Measurements from ENCODE around the gene B4GALT5. TPM values are rescaled to one million over a fixed set of nuclear protein-coding genes. Genes with fewer than 3 reads are reported as not detected.

B4GALT5 gene
- total RNA-seq, 1 experiment from 2014 or later: 65.0 TPM

- no peak for TF ChIP-seq CTCF (IDR thresholded peaks at IDR 0.05; ENCODE audit: insufficient read depth in 1 of 2, low read depth in 1 of 2, low read length in 1 of 2, severe bottlenecking in 1 of 2, unreplicated experiment in 1 of 2)
- Mint-ChIP-seq H3K27me3 (ENCODE audit: insufficient read depth, unreplicated experiment) (no peaks in the 10 kb centered on the region), H3K9me3 (ENCODE audit: unreplicated experiment) (no peaks in the 10 kb centered on the region), H3K36me3 (ENCODE audit: insufficient read depth, unreplicated experiment) (no peaks in the 10 kb centered on the region), H3K27ac (ENCODE audit: unreplicated experiment) (no peak overlapping the region), H3K4me3 (ENCODE audit: unreplicated experiment) (no peak overlapping the region), H3K4me1 (ENCODE audit: low read depth, unreplicated experiment) (peaks cover 9% of the 10 kb centered on the region)
- no peaks in the 10 kb centered on the region for H3K27me3 ChIP-seq (replicated peaks; ENCODE audit: control insufficient read depth, insufficient read depth, low read length)
- ChIA-PET CTCF (no interaction called here), POLR2A (no interaction called here)
- peaks cover 11% of the 10 kb centered on the region for H3K4me1 ChIP-seq
- no peaks in the 10 kb centered on the region for H3K9me3 ChIP-seq
- intact Hi-C loops (cut with micrococcal nuclease; ENCODE audit: unreplicated experiment): no loop called here
- H3K36me3 ChIP-seq (ENCODE audit: control insufficient read depth, insufficient read depth, low read length): no peaks in the 10 kb centered on the region
- BruUV-seq (replicated peaks): no TSS peak
- H3K4me3 ChIP-seq (ENCODE audit: low read depth, low read length): no peak overlapping the region
- DNase-seq: no peak
These were observed 42.6 kb upstream of the B4GALT5 start for GRCh38 chr20:49756241-49756640.

- Histone ChIP-seq H3K4me3 (ENCODE audit: low read depth, low read length) (no peak overlapping the region), H3K4me1 (0 out of 2 replicates have a peak, but pooled peaks cover 4% of the 10 kb centered on the region), H3K27me3 (replicated peaks; ENCODE audit: control insufficient read depth, insufficient read depth, low read length) (no peaks in the 10 kb centered on the region), H3K9me3 (no peaks in the 10 kb centered on the region), H3K36me3 (ENCODE audit: control insufficient read depth, insufficient read depth, low read length) (no peaks in the 10 kb centered on the region)
- Mint-ChIP-seq H3K27me3 (ENCODE audit: insufficient read depth, unreplicated experiment) (no peaks in the 10 kb centered on the region), H3K4me3 (ENCODE audit: unreplicated experiment) (no peak overlapping the region), H3K27ac (ENCODE audit: unreplicated experiment) (no peak overlapping the region), H3K9me3 (ENCODE audit: unreplicated experiment) (no peaks in the 10 kb centered on the region), H3K4me1 (ENCODE audit: low read depth, unreplicated experiment) (peaks cover under 1% of the 10 kb centered on the region), H3K36me3 (ENCODE audit: insufficient read depth, unreplicated experiment) (no peaks in the 10 kb centered on the region)
- POLR2A ChIA-PET: no interaction called here
- no peak for TF ChIP-seq CTCF (IDR thresholded peaks at IDR 0.05; ENCODE audit: insufficient read depth in 1 of 2, low read depth in 1 of 2, low read length in 1 of 2, severe bottlenecking in 1 of 2, unreplicated experiment in 1 of 2)
- no peak for DNase-seq
- CTCF ChIA-PET: interaction anchor here (0.7 kb wide), 1 partner anchor 9 kb away, joined by 4 read pairs; no protein-coding TSS in a partner anchor
- BruUV-seq (replicated peaks): no TSS peak
- intact Hi-C loops (cut with micrococcal nuclease; ENCODE audit: unreplicated experiment): no loop called here
These were observed 40.9 kb upstream of the B4GALT5 start for GRCh38 chr20:49754596-49754995.

- POLR2A ChIA-PET: no interaction called here
- TF ChIP-seq CTCF (IDR thresholded peaks at IDR 0.05; ENCODE audit: insufficient read depth in 1 of 2, low read depth in 1 of 2, low read length in 1 of 2, severe bottlenecking in 1 of 2, unreplicated experiment in 1 of 2): no peak
- BruUV-seq (replicated peaks): no TSS peak
These were observed 39.5 kb upstream of the B4GALT5 start for GRCh38 chr20:49753133-49753532.

More at GRCh38 chr20:49753133-49753532, 39.5 kb upstream of the B4GALT5 start:
- DNase-seq: no peak
- Mint-ChIP-seq H3K4me1 (ENCODE audit: low read depth, unreplicated experiment) (peaks cover 3% of the 10 kb centered on the region), H3K27ac (ENCODE audit: unreplicated experiment) (no peak overlapping the region), H3K36me3 (ENCODE audit: insufficient read depth, unreplicated experiment) (no peaks in the 10 kb centered on the region), H3K4me3 (ENCODE audit: unreplicated experiment) (no peak overlapping the region), H3K9me3 (ENCODE audit: unreplicated experiment) (no peaks in the 10 kb centered on the region), H3K27me3 (ENCODE audit: insufficient read depth, unreplicated experiment) (no peaks in the 10 kb centered on the region)
- no peak overlapping the region for H3K4me3 ChIP-seq (ENCODE audit: low read depth, low read length)
- H3K27me3 ChIP-seq (replicated peaks; ENCODE audit: control insufficient read depth, insufficient read depth, low read length): no peaks in the 10 kb centered on the region
- intact Hi-C loops (cut with micrococcal nuclease; ENCODE audit: unreplicated experiment): no loop called here
- H3K4me1 ChIP-seq: peaks cover under 1% of the 10 kb centered on the region
- CTCF ChIA-PET: no interaction called here
- H3K9me3 ChIP-seq: no peaks in the 10 kb centered on the region
- H3K36me3 ChIP-seq (ENCODE audit: control insufficient read depth, insufficient read depth, low read length): no peaks in the 10 kb centered on the region

Data from Caco-2 (cell line).